HFFc6 (cell line): ENCODE results near the gene CIDEB. TPM values are rescaled to one million over a fixed set of nuclear protein-coding genes. Genes with fewer than 3 reads are reported as not detected.

Experiments used
- DNase-seq: peaks from one replicate; pipeline ENCODE4 v3.0.0-alpha.2; 2018
- H3K27ac Mint-ChIP-seq: 2 replicates; pipeline ENCODE4 v1.8.0; 2020; ENCODE audit warnings: mild to moderate bottlenecking, mixed read lengths
- H3K27me3 Mint-ChIP-seq: 2 replicates; pipeline ENCODE4 v1.8.0; 2021; ENCODE audit warnings: mild to moderate bottlenecking, moderate library complexity, mixed read lengths; ENCODE audit not compliant: insufficient read depth
- H3K36me3 Mint-ChIP-seq: 2 replicates; pipeline ENCODE4 v1.8.0; 2021; ENCODE audit warnings: low read depth, mixed read lengths
- H3K4me1 Mint-ChIP-seq: 2 replicates; pipeline ENCODE4 v1.8.0; 2020; ENCODE audit warnings: low read depth, mixed read lengths
- H3K4me3 Mint-ChIP-seq: 2 replicates; pipeline ENCODE4 v1.8.0; 2020; ENCODE audit warnings: mild to moderate bottlenecking, moderate library complexity, mixed read lengths
- H3K9me3 Mint-ChIP-seq: 2 replicates; pipeline ENCODE4 v1.8.0; 2020; ENCODE audit warnings: mild to moderate bottlenecking, mixed read lengths
- total RNA-seq, 6 experiments: library from RNA; stranded (reverse); fragmentation: NEBNext Ultra II Directional; extraction: Animal tissue kit (Norgen Biotek cat#: 25700); gene quantifications; 2 replicates in 1 of 6; 3 replicates in 5 of 6; pipeline ENCODE4 v1.2.3, GENCODE V29; 2021
- TF ChIP-seq, protein P1 (sequence below): fragments of 200-600 bp; sonication (generic); IDR thresholded peaks from 2 replicates; pipeline ENCODE4 v1.5.0; 2021; ENCODE audit warnings: antibody characterized with exemption, mild to moderate bottlenecking

CIDEB gene
- total RNA-seq, 6 experiments from 2014 or later = 0.17 to 0.40 (median 0.20) TPM; not detected in 1

- H3K27ac Mint-ChIP-seq = no peak overlapping the region; the same call in 1 of the 2 replicates
- DNase-seq = no peak
- TF ChIP-seq, protein P1, sequence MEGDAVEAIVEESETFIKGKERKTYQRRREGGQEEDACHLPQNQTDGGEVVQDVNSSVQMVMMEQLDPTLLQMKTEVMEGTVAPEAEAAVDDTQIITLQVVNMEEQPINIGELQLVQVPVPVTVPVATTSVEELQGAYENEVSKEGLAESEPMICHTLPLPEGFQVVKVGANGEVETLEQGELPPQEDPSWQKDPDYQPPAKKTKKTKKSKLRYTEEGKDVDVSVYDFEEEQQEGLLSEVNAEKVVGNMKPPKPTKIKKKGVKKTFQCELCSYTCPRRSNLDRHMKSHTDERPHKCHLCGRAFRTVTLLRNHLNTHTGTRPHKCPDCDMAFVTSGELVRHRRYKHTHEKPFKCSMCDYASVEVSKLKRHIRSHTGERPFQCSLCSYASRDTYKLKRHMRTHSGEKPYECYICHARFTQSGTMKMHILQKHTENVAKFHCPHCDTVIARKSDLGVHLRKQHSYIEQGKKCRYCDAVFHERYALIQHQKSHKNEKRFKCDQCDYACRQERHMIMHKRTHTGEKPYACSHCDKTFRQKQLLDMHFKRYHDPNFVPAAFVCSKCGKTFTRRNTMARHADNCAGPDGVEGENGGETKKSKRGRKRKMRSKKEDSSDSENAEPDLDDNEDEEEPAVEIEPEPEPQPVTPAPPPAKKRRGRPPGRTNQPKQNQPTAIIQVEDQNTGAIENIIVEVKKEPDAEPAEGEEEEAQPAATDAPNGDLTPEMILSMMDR = no peak
- peaks cover 18% of the 10 kb centered on the region; the same call in 1 of the 2 replicates for H3K4me1 Mint-ChIP-seq
- H3K36me3 Mint-ChIP-seq = no peaks in the 10 kb centered on the region
- H3K9me3 Mint-ChIP-seq = no peaks in the 10 kb centered on the region
- H3K4me3 Mint-ChIP-seq = no peak overlapping the region; the same call in 1 of the 2 replicates
- peaks cover 1% of the 10 kb centered on the region; the same call in 1 of the 2 replicates for H3K27me3 Mint-ChIP-seq
Observed at GRCh38 chr14:24259282-24260025, 48.3 kb downstream of the CIDEB start.

- Mint-ChIP-seq H3K27ac (no peak overlapping the region), H3K9me3 (no peaks in the 10 kb centered on the region), H3K27me3 (peaks cover 2% of the 10 kb centered on the region; the same call in 1 of the 2 replicates), H3K36me3 (no peaks in the 10 kb centered on the region), H3K4me3 (no peak overlapping the region), H3K4me1 (peaks cover 18% of the 10 kb centered on the region; the same call in 1 of the 2 replicates)
- TF ChIP-seq, protein P1 = no peak
- no peak for DNase-seq
Observed at GRCh38 chr14:24258548-24259265, 49.1 kb downstream of the CIDEB start.

DNA sequence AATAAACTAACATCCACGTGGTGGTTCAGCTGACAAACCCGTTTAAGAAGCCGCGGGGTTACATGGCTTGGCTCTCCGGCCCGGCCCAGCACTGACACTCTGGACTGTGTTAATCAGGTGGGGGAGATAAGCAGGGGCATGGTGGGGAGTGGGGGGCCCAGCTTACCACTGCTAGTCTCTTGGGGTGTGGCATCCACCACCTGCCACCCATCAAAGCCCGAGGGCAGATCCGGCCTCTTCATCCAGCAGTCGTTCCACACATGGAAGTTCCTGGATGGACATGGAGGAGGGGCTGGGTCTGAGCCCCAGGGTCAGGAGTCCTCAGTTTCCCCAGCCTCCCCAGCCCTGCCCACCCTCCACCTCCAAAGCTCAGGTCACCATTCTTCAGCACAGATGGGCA lies 49.7 kb downstream of the CIDEB start:
- no peak overlapping the region for H3K27ac Mint-ChIP-seq
- TF ChIP-seq, protein P1 = no peak
- no peaks in the 10 kb centered on the region for H3K36me3 Mint-ChIP-seq
- no peak for DNase-seq
- peaks cover 18% of the 10 kb centered on the region; the same call in 1 of the 2 replicates for H3K4me1 Mint-ChIP-seq
- no peak overlapping the region for H3K4me3 Mint-ChIP-seq
- H3K27me3 Mint-ChIP-seq = peaks cover 2% of the 10 kb centered on the region; the same call in 1 of the 2 replicates
- no peaks in the 10 kb centered on the region for H3K9me3 Mint-ChIP-seq

GRCh38 chr14:24256960-24257359 lies 50.8 kb downstream of the CIDEB start:
- H3K27me3 Mint-ChIP-seq = peaks cover 2% of the 10 kb centered on the region; the same call in 1 of the 2 replicates
- no peak overlapping the region for H3K27ac Mint-ChIP-seq
- H3K36me3 Mint-ChIP-seq = no peaks in the 10 kb centered on the region
- H3K4me3 Mint-ChIP-seq = no peak overlapping the region
- TF ChIP-seq, protein P1 = no peak
- DNase-seq = no peak
- peaks cover 22% of the 10 kb centered on the region for H3K4me1 Mint-ChIP-seq
- H3K9me3 Mint-ChIP-seq = no peaks in the 10 kb centered on the region

GRCh38 chr14:24255931-24256711 lies 51.7 kb downstream of the CIDEB start:
- H3K27ac Mint-ChIP-seq = no peak overlapping the region

More at GRCh38 chr14:24255931-24256711, 51.7 kb downstream of the CIDEB start:
- Mint-ChIP-seq H3K36me3 (no peaks in the 10 kb centered on the region), H3K4me1 (peaks cover 30% of the 10 kb centered on the region), H3K9me3 (no peaks in the 10 kb centered on the region), H3K27me3 (peaks cover 3% of the 10 kb centered on the region; the same call in 1 of the 2 replicates), H3K4me3 (no peak overlapping the region)
- TF ChIP-seq, protein P1 = no peak
- DNase-seq = no peak
